GM12878 (cell line): ENCODE data around the gene PTPN14. TPM values are rescaled to one million over a fixed set of nuclear protein-coding genes. Genes with fewer than 3 reads are reported as not detected.

Experiments used
- ATAC-seq: fragments of 200-7000 bp; cut with Tn5 transposase; 3 replicates; pipeline ENCODE4 v1.9.1; 2020; ENCODE audit warnings: mild to moderate bottlenecking, moderate library complexity
- BruUV-seq: library from RNA; stranded (reverse); fragments of 400-500 nt; replicated peaks from 2 replicates; lab custom pipeline; 2021; lab: Mats Ljungman, UMichigan
- CTCF ChIA-PET: fragments of 300-600 bp; sonication (Branson Sonifier 250); formaldehyde crosslinking; extraction: SDS; loops from one replicate; lab custom pipeline; 2021; ENCODE audit warnings: inconsistent platforms; lab: Yijun Ruan, JAX
- POLR2A ChIA-PET: fragments of 350-600 bp; formaldehyde crosslinking; extraction: SDS; loops from one replicate; lab custom pipeline; 2021; ENCODE audit warnings: inconsistent platforms; lab: Charles Lee
- RAD21 ChIA-PET: fragments of 300-600 bp; sonication (Branson Sonifier 250); formaldehyde crosslinking; loops from one replicate; lab custom pipeline; 2023; ENCODE audit warnings: antibody characterized with exemption; ENCODE audit not compliant: unreplicated experiment; lab: Charles Lee
- SMC1A ChIA-PET: fragments of 300-600 bp; sonication (Branson Sonifier 250); formaldehyde crosslinking; loops from one replicate; lab custom pipeline; 2023; ENCODE audit not compliant: unreplicated experiment, uncharacterized antibody; lab: Charles Lee
- DNase-seq: peaks from one replicate; pipeline ENCODE4 v3.0.0-alpha.2; 2011; ENCODE audit warnings: low read depth, low spot score
- FAIRE-seq: peaks from 3 replicates; lab custom pipeline; 2011; peaks lifted over from hg19 to GRCh38; lab: Jason Lieb, UNC
- H2AFZ ChIP-seq: 2 replicates; pipeline ENCODE4 v1.6.0; 2011; ENCODE audit warnings: low read depth, low read length, control low read depth; ENCODE audit not compliant: control insufficient read depth
- H3K27ac ChIP-seq: 2 replicates; pipeline ENCODE4 v1.5.1; 2011; ENCODE audit warnings: control low read depth; ENCODE audit not compliant: control insufficient read depth, insufficient read depth
- H3K27me3 ChIP-seq, 2 experiments: replicated peaks in 1 of 2; 2 replicates each; pipeline versions ENCODE4 v1.6.0 to v1.6.1; 2011; ENCODE audit warnings: low read length in 1 of 2; ENCODE audit not compliant: control insufficient read depth in 2 of 2, insufficient read depth in 2 of 2
- H3K36me3 ChIP-seq, 2 experiments: 2 replicates each; pipeline ENCODE4 v1.5.1; 2011; ENCODE audit warnings: low read length in 1 of 2; ENCODE audit not compliant: control insufficient read depth in 2 of 2, insufficient read depth in 2 of 2
- H3K4me1 ChIP-seq: 2 replicates; pipeline ENCODE4 v1.6.1; 2011; ENCODE audit warnings: mild to moderate bottlenecking, low read length, moderate library complexity, mixed read lengths; ENCODE audit not compliant: control insufficient read depth, insufficient read depth
- H3K4me2 ChIP-seq: 2 replicates; pipeline ENCODE4 v1.6.0; 2011; ENCODE audit warnings: control low read depth; ENCODE audit not compliant: control insufficient read depth, insufficient read depth
- H3K4me3 ChIP-seq: fragments of 200-600 bp; sonication (generic); 2 replicates; pipeline ENCODE4 v1.5.1; 2016
- H3K79me2 ChIP-seq: 2 replicates; pipeline ENCODE4 v1.6.0; 2011; ENCODE audit warnings: low read length; ENCODE audit not compliant: control insufficient read depth, insufficient read depth
- H3K9ac ChIP-seq: 2 replicates; pipeline ENCODE4 v1.8.0; 2011; ENCODE audit warnings: low read length, control low read depth, mixed read lengths; ENCODE audit not compliant: control insufficient read depth, insufficient read depth
- H3K9me3 ChIP-seq: replicated peaks from 3 replicates; pipeline ENCODE4 v1.5.1; 2011; ENCODE audit warnings: mild to moderate bottlenecking, low read length; ENCODE audit not compliant: control insufficient read depth, insufficient read depth
- H4K20me1 ChIP-seq: 2 replicates; pipeline ENCODE4 v1.6.0; 2011; ENCODE audit not compliant: control insufficient read depth, insufficient read depth
- ATF2 ChIP-seq: IDR thresholded peaks from 2 replicates; pipeline ENCODE4 v1.6.1; 2012; ENCODE audit warnings: low read length, inconsistent platforms
- CBX3 ChIP-seq: fragments of 200-600 bp; sonication (generic); IDR thresholded peaks from 2 replicates; pipeline ENCODE4 v1.6.1; 2016; ENCODE audit warnings: low read depth, borderline replicate concordance
- E2F4 ChIP-seq: IDR thresholded peaks from 2 replicates; pipeline ENCODE4 v1.6.1; 2012; ENCODE audit warnings: low read depth, low read length, improper control_type of control experiment
- ETV6 ChIP-seq, 2 experiments: fragments of 450-650 bp in 1 of 2; IDR thresholded peaks in 1 of 2; conservative IDR thresholded peaks in 1 of 2; 2 replicates each; pipeline ENCODE4 v1.6.1; 2014; ENCODE audit warnings: antibody characterized with exemption in 1 of 2, borderline replicate concordance in 1 of 2, low read depth in 1 of 2, mild to moderate bottlenecking in 1 of 2, moderate library complexity in 1 of 2
- GABPA ChIP-seq: IDR thresholded peaks from 2 replicates; pipeline ENCODE4 v1.6.1; 2014; ENCODE audit warnings: antibody characterized with exemption, low read depth, mild to moderate bottlenecking, inconsistent platforms
- HDAC2 ChIP-seq: fragments of 200-600 bp; sonication (generic); IDR thresholded peaks from 2 replicates; pipeline ENCODE4 v1.6.1; 2017
- MEF2B ChIP-seq: fragments of 450-650 bp; IDR thresholded peaks from 2 replicates; pipeline ENCODE4 v1.6.1; 2018; ENCODE audit warnings: mild to moderate bottlenecking, moderate library complexity; ENCODE audit not compliant: partially characterized antibody, poor library complexity, severe bottlenecking
- NBN ChIP-seq: fragments of 450-650 bp; IDR thresholded peaks from 2 replicates; pipeline ENCODE4 v1.6.1; 2016
- NFYA ChIP-seq: IDR thresholded peaks from 2 replicates; pipeline ENCODE4 v1.6.1; 2011; ENCODE audit warnings: low read depth, mild to moderate bottlenecking, low read length, improper control_type of control experiment, borderline replicate concordance
- NFYB ChIP-seq: IDR thresholded peaks from 2 replicates; pipeline ENCODE4 v1.6.1; 2011; ENCODE audit warnings: low read depth, mild to moderate bottlenecking, low read length, improper control_type of control experiment, moderate library complexity; ENCODE audit not compliant: insufficient read depth
- RFX5 ChIP-seq: IDR thresholded peaks from 2 replicates; pipeline ENCODE4 v1.6.1; 2011; ENCODE audit warnings: low read depth, low read length, improper control_type of control experiment
- SMC3 ChIP-seq: IDR thresholded peaks from 2 replicates; pipeline ENCODE4 v1.6.1; 2011; ENCODE audit warnings: low read length, improper control_type of control experiment, borderline replicate concordance
- SP1 ChIP-seq: IDR thresholded peaks from one replicate; pipeline ENCODE4 v1.6.1; 2011; ENCODE audit warnings: low read depth, low read length
- SUZ12 ChIP-seq: fragments of 200-600 bp; sonication (generic); IDR thresholded peaks from one replicate; pipeline ENCODE4 v1.6.1; 2018; ENCODE audit warnings: antibody characterized with exemption, mild to moderate bottlenecking; ENCODE audit not compliant: unreplicated experiment
- TARDBP ChIP-seq: IDR thresholded peaks from 2 replicates; pipeline ENCODE4 v1.6.1; 2016; ENCODE audit warnings: borderline replicate concordance
- ZBED1 ChIP-seq: IDR thresholded peaks from 2 replicates; pipeline ENCODE4 v1.6.1; 2016; ENCODE audit warnings: borderline replicate concordance
- WGBS: methylation state at CpG from one replicate; pipeline ENCODE4 v1.1.6; 2016; ENCODE audit warnings: low lambda C conversion rate; ENCODE audit not compliant: insufficient replicate concordance, insufficient coverage; ENCODE audit errors: missing lambda C conversion rate; 5-methylcytosine and 5-hydroxymethylcytosine counted together
- in situ Hi-C: fragments of 300-500 bp; cut with MboI; formaldehyde crosslinking; loops from 9 replicates; pipeline ENCODE4 v1.14.3; 2018; ENCODE audit warnings: mixed read lengths
- intact Hi-C: fragments of 100-400 bp; cut with micrococcal nuclease; formaldehyde crosslinking; loops from one replicate; pipeline ENCODE4 v1.14.2; 2022; ENCODE audit not compliant: unreplicated experiment
- polyA plus RNA-seq, 11 experiments: library from polyadenylated mRNA; depleted of rRNA in 4 of 11; unstranded in 6 of 11; stranded (reverse) in 5 of 11; fragments of >200 nt; fragmentation: Nextera tagmentation in 4 of 11; fragmentation: Illumina TruSeq in 1 of 11; extraction: Ambion mirVana in 4 of 11; extraction: Trizol in 1 of 11; gene quantifications; 1 replicate in 1 of 11; 2 replicates in 10 of 11; pipeline versions ENCODE4 v1.2.1 to v1.2.3, GENCODE V29; 2011 to 2016; ENCODE audit warnings: inconsistent platforms in 2 of 11, missing spikeins in 2 of 11, low read depth in 1 of 11
- total RNA-seq, 4 experiments: library from RNA; depleted of rRNA in 3 of 4; stranded (reverse); fragments of >200 nt in 3 of 4; fragmentation: Illumina TruSeq in 1 of 4; extraction: Trizol in 1 of 4; gene quantifications; 2 replicates each; pipeline versions ENCODE4 v1.2.1 to v1.2.3, GENCODE V29; 2013 to 2021
- TF ChIP-seq, protein P1 (sequence below): fragments of 450-650 bp; formaldehyde crosslinking; IDR thresholded peaks from 2 replicates; pipeline ENCODE4 v1.4.0; 2020; ENCODE audit warnings: mild to moderate bottlenecking, moderate library complexity

PTPN14 gene
- total and polyA plus RNA-seq, 10 of the 15 experiments (the other 5 are each of a cell fraction or from before 2014, with no cell fraction given), result 0.05 to 5.1 (median 0.44) TPM

- TF ChIP-seq ETV6 (conservative IDR thresholded peaks at IDR 0.05 in 1 of 2, IDR thresholded peaks at IDR 0.05 in 1 of 2; ENCODE audit: borderline replicate concordance in 1 of 2, low read depth in 1 of 2) (no peak), CBX3 (no peak), RFX5 (no peak), ATF2 (no peak), NFYA (no peak), SP1 (no peak), NBN (no peak), MEF2B (no peak), GABPA (no peak), ZBED1 (no peak), NFYB (no peak)
Observed at GRCh38 chr1:214469290-214469689, 82.1 kb downstream of the PTPN14 start (continued).

DNA sequence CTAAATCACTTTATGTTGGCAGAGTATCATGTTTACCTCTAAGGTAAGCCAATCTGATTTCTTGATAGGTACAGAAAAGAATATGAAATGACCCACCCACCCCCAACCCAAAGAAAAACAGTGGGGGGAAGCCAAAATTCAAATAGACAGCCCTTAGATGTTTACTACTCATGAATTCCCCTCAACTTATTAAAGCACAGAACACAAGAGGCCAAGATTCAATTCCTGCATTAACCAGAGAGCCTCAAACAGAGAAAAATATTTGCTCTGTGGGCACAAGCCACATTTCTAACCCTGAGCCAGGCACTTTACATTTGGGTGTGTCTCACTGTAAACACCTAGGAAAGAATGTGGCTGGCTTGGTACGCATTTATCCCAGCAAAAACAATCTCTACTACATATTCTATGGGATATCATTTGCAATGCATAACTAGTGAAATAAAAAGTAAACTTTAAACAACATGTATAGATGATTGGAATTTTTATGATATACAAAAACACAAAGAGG is 84.3 kb downstream of the PTPN14 start:
- Histone ChIP-seq H3K4me1 (no peaks in the 10 kb centered on the region), H3K79me2 (no peaks in the 10 kb centered on the region), H3K36me3 (no peaks in the 10 kb centered on the region), H3K4me2 (no peak overlapping the region), H2AFZ (no peak overlapping the region), H3K4me3 (no peak overlapping the region), H3K9ac (no peak overlapping the region), H3K9me3 (no peaks in the 10 kb centered on the region), H3K27me3 (no peaks in the 10 kb centered on the region), H3K27ac (no peak overlapping the region), H4K20me1 (no peaks in the 10 kb centered on the region)
- ChIA-PET RAD21 (interaction anchor here (2.2 kb wide), 1 partner anchor 23 kb away, joined by 5 read pairs; no protein-coding TSS in a partner anchor), POLR2A (interaction anchor here (0.9 to 2.0 kb wide), 2 partner anchors 12 to 52 kb away, joined by 3 to 5 read pairs; no protein-coding TSS in a partner anchor), SMC1A (interaction anchor here (0.7 to 3.2 kb wide), 9 partner anchors 10 to 84 kb away, joined by 3 to 25 read pairs (median 5); partner anchors contain the start of gene PTPN14), CTCF (interaction anchor here (1.0 to 2.5 kb wide), 4 partner anchors 9 to 135 kb away, joined by 3 to 10 read pairs (median 6); no protein-coding TSS in a partner anchor)
- in situ Hi-C loops (no loop called here), intact Hi-C loops (no loop called here)
- 50% methylated on average over 1 of the region's 1 CpG for WGBS
- ATAC-seq (no peak), DNase-seq (no peak), FAIRE-seq (no peak)
- BruUV-seq, result no TSS peak
- no peak for TF ChIP-seq SUZ12
- no peak for TF ChIP-seq HDAC2
- TF ChIP-seq SMC3, result no peak
- TF ChIP-seq E2F4, result no peak
- no peak for TF ChIP-seq TARDBP
- TF ChIP-seq, protein P1, sequence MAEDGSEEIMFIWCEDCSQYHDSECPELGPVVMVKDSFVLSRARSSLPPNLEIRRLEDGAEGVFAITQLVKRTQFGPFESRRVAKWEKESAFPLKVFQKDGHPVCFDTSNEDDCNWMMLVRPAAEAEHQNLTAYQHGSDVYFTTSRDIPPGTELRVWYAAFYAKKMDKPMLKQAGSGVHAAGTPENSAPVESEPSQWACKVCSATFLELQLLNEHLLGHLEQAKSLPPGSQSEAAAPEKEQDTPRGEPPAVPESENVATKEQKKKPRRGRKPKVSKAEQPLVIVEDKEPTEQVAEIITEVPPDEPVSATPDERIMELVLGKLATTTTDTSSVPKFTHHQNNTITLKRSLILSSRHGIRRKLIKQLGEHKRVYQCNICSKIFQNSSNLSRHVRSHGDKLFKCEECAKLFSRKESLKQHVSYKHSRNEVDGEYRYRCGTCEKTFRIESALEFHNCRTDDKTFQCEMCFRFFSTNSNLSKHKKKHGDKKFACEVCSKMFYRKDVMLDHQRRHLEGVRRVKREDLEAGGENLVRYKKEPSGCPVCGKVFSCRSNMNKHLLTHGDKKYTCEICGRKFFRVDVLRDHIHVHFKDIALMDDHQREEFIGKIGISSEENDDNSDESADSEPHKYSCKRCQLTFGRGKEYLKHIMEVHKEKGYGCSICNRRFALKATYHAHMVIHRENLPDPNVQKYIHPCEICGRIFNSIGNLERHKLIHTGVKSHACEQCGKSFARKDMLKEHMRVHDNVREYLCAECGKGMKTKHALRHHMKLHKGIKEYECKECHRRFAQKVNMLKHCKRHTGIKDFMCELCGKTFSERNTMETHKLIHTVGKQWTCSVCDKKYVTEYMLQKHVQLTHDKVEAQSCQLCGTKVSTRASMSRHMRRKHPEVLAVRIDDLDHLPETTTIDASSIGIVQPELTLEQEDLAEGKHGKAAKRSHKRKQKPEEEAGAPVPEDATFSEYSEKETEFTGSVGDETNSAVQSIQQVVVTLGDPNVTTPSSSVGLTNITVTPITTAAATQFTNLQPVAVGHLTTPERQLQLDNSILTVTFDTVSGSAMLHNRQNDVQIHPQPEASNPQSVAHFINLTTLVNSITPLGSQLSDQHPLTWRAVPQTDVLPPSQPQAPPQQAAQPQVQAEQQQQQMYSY (CRISPR knock-in tag), result no peak
